ENCODE results near the gene CRTAC1. TPM values are rescaled to one million over a fixed set of nuclear protein-coding genes. Genes with fewer than 3 reads are reported as not detected.

CRTAC1 gene
- total RNA-seq, 1 donor from 2014 or later = 0.37 TPM

DNA sequence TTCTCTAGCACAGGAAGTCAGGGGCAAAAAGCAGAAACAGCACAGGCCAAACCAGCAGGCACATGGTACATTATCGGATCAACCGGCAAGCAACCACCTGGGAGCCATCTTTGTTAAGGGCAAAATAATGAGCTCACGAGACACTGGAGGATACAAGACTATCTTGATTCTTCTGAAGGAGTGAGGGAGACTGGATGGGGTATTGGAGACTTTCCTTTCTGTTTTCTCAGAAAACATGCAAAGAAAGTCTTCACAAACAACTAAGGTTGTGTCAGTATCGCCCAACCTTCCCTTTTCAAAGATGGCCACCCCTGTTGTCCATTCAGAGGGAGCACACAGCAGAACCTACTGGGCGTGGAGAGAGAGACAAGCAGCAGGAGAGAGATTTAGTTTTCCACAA lies 151.2 kb downstream of the CRTAC1 start:
- TF ChIP-seq, protein P1, sequence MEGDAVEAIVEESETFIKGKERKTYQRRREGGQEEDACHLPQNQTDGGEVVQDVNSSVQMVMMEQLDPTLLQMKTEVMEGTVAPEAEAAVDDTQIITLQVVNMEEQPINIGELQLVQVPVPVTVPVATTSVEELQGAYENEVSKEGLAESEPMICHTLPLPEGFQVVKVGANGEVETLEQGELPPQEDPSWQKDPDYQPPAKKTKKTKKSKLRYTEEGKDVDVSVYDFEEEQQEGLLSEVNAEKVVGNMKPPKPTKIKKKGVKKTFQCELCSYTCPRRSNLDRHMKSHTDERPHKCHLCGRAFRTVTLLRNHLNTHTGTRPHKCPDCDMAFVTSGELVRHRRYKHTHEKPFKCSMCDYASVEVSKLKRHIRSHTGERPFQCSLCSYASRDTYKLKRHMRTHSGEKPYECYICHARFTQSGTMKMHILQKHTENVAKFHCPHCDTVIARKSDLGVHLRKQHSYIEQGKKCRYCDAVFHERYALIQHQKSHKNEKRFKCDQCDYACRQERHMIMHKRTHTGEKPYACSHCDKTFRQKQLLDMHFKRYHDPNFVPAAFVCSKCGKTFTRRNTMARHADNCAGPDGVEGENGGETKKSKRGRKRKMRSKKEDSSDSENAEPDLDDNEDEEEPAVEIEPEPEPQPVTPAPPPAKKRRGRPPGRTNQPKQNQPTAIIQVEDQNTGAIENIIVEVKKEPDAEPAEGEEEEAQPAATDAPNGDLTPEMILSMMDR (IDR thresholded peaks at IDR 0.05) = no peak
- Mint-ChIP-seq H3K36me3 (ENCODE audit: low read depth) (no peaks in the 10 kb centered on the region), H3K4me1 (ENCODE audit: low read depth) (peaks cover 38% of the 10 kb centered on the region), H3K9me3 (ENCODE audit: low read depth) (no peaks in the 10 kb centered on the region), H3K4me3 (ENCODE audit: unreplicated experiment) (no peak overlapping the region), H3K27me3 (ENCODE audit: low read depth) (peaks cover 4% of the 10 kb centered on the region), H3K27ac (ENCODE audit: unreplicated experiment) (no peak overlapping the region)
- no peak for DNase-seq (ENCODE audit: low spot score)

DNA sequence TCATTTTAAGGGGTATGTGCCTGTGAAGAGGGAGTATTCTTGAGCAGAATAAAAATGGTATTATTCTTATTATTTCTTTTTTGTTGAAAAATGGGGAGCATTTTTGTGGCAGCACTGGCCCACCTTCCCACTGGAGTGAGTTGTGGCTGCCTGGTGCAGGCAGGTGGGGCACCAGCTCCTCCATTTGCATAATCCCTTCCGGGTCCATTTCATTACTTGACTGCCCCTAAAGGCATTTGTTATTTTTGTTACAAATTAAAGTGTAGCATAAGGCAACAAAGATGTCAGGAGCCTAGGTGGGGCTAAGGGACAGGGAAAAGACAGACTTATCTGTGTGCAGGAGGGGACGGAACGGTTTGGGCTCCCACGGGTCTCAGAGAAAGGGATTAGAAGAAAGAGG lies 154.0 kb downstream of the CRTAC1 start:
- H3K4me3 Mint-ChIP-seq (ENCODE audit: unreplicated experiment) = no peak overlapping the region
- no peak overlapping the region for H3K27ac Mint-ChIP-seq (ENCODE audit: unreplicated experiment)
- no peaks in the 10 kb centered on the region for H3K9me3 Mint-ChIP-seq (ENCODE audit: low read depth)
- H3K4me1 Mint-ChIP-seq (ENCODE audit: low read depth) = peaks cover 22% of the 10 kb centered on the region
- peaks cover 22% of the 10 kb centered on the region for H3K27me3 Mint-ChIP-seq (ENCODE audit: low read depth)
- DNase-seq (ENCODE audit: low spot score) = no peak
- H3K36me3 Mint-ChIP-seq (ENCODE audit: low read depth) = no peaks in the 10 kb centered on the region
- TF ChIP-seq, protein P1 (IDR thresholded peaks at IDR 0.05) = no peak

DNA sequence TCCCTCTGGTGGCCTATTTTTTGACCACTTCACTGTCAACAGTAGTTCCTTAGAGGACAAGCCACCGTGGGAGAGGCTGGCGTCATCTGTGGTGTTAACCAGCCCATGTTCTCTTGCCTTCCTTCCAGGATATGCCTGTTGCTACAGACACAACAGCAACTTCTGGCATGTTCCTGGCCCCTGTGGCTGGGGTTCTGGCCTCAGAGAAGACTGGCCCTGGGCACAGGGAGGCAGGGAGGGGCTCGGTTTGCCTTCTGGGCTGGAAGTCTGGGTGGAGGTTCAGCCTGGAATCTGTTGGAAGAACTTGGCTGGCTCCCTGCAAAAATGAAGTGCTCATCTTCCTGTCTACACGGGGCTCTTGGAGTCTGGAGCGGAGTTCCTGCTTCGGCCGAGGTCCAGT lies 155.0 kb downstream of the CRTAC1 start:
- H3K4me3 Mint-ChIP-seq (ENCODE audit: unreplicated experiment) = no peak overlapping the region

DNA sequence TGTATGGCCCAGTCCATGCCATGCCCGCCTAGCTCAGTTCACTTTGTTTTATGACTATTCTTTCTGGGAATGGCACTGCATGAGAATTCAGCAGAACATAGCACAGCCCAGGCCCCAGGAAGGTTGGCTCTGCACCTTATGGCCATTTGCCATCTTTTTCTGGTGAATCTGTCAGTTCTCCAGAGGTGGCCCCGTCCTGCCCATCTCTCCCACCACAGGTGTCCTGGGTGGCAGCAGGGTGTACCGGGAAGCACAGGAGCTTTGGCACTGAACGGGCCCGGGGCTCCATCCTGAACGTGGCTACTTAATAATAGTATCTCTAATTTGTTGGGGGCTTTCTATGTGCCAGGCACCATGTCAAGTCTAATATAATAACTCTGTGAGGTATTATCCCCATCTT lies 156.1 kb downstream of the CRTAC1 start:
- DNase-seq (ENCODE audit: low spot score) = no peak
- TF ChIP-seq, protein P1 (IDR thresholded peaks at IDR 0.05) = no peak
- peaks cover 19% of the 10 kb centered on the region for H3K4me1 Mint-ChIP-seq (ENCODE audit: low read depth)
- no peaks in the 10 kb centered on the region for H3K36me3 Mint-ChIP-seq (ENCODE audit: low read depth)
- no peaks in the 10 kb centered on the region for H3K9me3 Mint-ChIP-seq (ENCODE audit: low read depth)
- H3K4me3 Mint-ChIP-seq (ENCODE audit: unreplicated experiment) = no peak overlapping the region
- H3K27ac Mint-ChIP-seq (ENCODE audit: unreplicated experiment) = no peak overlapping the region
- peaks cover 32% of the 10 kb centered on the region for H3K27me3 Mint-ChIP-seq (ENCODE audit: low read depth)

More for the DNA sequence above, 155.0 kb downstream of the CRTAC1 start:
- no peak for DNase-seq (ENCODE audit: low spot score)
- Mint-ChIP-seq H3K4me1 (ENCODE audit: low read depth) (peaks cover 14% of the 10 kb centered on the region), H3K27me3 (ENCODE audit: low read depth) (peaks cover 29% of the 10 kb centered on the region), H3K9me3 (ENCODE audit: low read depth) (no peaks in the 10 kb centered on the region), H3K36me3 (ENCODE audit: low read depth) (no peaks in the 10 kb centered on the region), H3K27ac (ENCODE audit: unreplicated experiment) (peak overlapping the region; percentile 75)
- TF ChIP-seq, protein P1 (IDR thresholded peaks at IDR 0.05) = no peak

DNA sequence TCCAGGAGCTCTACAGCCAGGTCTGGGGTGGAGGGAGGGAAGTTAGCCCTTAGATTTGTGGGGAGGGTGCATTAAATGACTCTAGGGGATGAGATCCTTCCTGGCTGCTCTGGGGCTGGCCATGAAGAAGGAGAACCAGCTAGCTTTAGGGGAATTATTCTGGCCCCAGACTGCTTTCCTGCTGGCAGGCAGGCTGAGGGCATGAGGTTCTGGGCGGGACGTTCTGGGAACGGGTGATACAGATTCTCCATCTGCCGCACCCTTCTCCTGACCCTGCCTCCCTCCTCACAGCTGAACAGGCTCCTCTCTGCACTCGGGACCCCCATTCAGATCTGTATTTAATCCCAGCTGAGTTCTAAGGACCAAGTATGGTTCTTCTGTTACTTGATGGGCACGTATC lies 156.9 kb downstream of the CRTAC1 start:
- Mint-ChIP-seq H3K27me3 (ENCODE audit: low read depth) (peaks cover 32% of the 10 kb centered on the region), H3K9me3 (ENCODE audit: low read depth) (no peaks in the 10 kb centered on the region), H3K4me3 (ENCODE audit: unreplicated experiment) (no peak overlapping the region), H3K36me3 (ENCODE audit: low read depth) (no peaks in the 10 kb centered on the region), H3K27ac (ENCODE audit: unreplicated experiment) (no peak overlapping the region), H3K4me1 (ENCODE audit: low read depth) (peaks cover 26% of the 10 kb centered on the region)
- no peak for DNase-seq (ENCODE audit: low spot score)
- TF ChIP-seq, protein P1 (IDR thresholded peaks at IDR 0.05) = no peak
